ENCODE data around the gene HLA-G. TPM values are rescaled to one million over a fixed set of nuclear protein-coding genes. Genes with fewer than 3 reads are reported as not detected.
"Not testable (repeated sequence)": the region's sequence is repeated elsewhere in the genome, so short reads cannot be mapped to it uniquely, and the experiment has no call there.

HLA-G gene

GRCh38 chr6:29875257-29875656 lies 47.6 kb downstream of the HLA-G start:
- no peak overlapping the region for H3K9ac ChIP-seq (ENCODE audit: low read length)
- no peak overlapping the region for H3K4me3 ChIP-seq (ENCODE audit: insufficient read depth in 1 of 2, low read depth in 1 of 2, low read length in 2 of 2)
- DNase-seq, result no peak
- H3K4me1 ChIP-seq (ENCODE audit: control insufficient read depth, insufficient read depth, low read depth, low read length), result no peaks in the 10 kb centered on the region
- H3K9me3 ChIP-seq (ENCODE audit: control insufficient read depth, low read length), result peaks cover under 1% of the 10 kb centered on the region
- H3K4ac ChIP-seq (ENCODE audit: low read depth in 1 of 2, low read length in 2 of 2), result no peak overlapping the region
- no peaks in the 10 kb centered on the region for H3K36me3 ChIP-seq (ENCODE audit: control insufficient read depth in 1 of 2, insufficient read depth in 2 of 2, low read depth in 1 of 2, low read length in 2 of 2)
- H4K8ac ChIP-seq (ENCODE audit: low read length), result no peak overlapping the region
- no peak overlapping the region for H4K91ac ChIP-seq (ENCODE audit: low read length)
- no peak overlapping the region for H3K23ac ChIP-seq (ENCODE audit: low read length in 2 of 2)
- H2BK12ac ChIP-seq (ENCODE audit: low read length in 2 of 2), result no peak overlapping the region
- H3K27me3 ChIP-seq (ENCODE audit: control insufficient read depth in 1 of 2, insufficient read depth in 1 of 2, low read length in 2 of 2), result peaks cover 0 to 9% of the 10 kb centered on the region in 2 experiments
- H3K27ac ChIP-seq (ENCODE audit: low read length, poor library complexity, severe bottlenecking), result no peak overlapping the region
- no peak overlapping the region for H2AFZ ChIP-seq (ENCODE audit: low read depth, low read length)
- no CpG with 5 or more reads among the region's 1 CpG for WGBS
- H2AK5ac ChIP-seq (ENCODE audit: low read length, severe bottlenecking), result no peak overlapping the region
- no peaks in the 10 kb centered on the region for H3K79me1 ChIP-seq (replicated peaks; ENCODE audit: low read length, poor library complexity, severe bottlenecking)
- no peak overlapping the region for H3K4me2 ChIP-seq (ENCODE audit: low read length, poor library complexity, severe bottlenecking)
- H2BK120ac ChIP-seq (ENCODE audit: low read depth, low read length), result no peak overlapping the region
- no peak overlapping the region for H3K18ac ChIP-seq (ENCODE audit: low read depth in 1 of 2, low read length in 2 of 2)
- H2BK15ac ChIP-seq (ENCODE audit: low read depth, poor library complexity, severe bottlenecking), result no peak overlapping the region
- no peak overlapping the region for H2BK5ac ChIP-seq (ENCODE audit: low read depth, low read length, poor library complexity, severe bottlenecking)
- no peak overlapping the region for H3K14ac ChIP-seq (ENCODE audit: low read length in 2 of 2)

GRCh38 chr6:29875734-29876133 lies 48.1 kb downstream of the HLA-G start:
- WGBS, result 62% methylated on average over 4 of the region's 6 CpGs
- not testable (repeated sequence) for H3K27ac ChIP-seq (ENCODE audit: low read length, poor library complexity, severe bottlenecking); H3K18ac ChIP-seq (ENCODE audit: low read depth in 1 of 2, low read length in 2 of 2); H2AFZ ChIP-seq (ENCODE audit: low read depth, low read length); H4K8ac ChIP-seq (ENCODE audit: low read length); H3K79me1 ChIP-seq (replicated peaks; ENCODE audit: low read length, poor library complexity, severe bottlenecking); H2AK5ac ChIP-seq (ENCODE audit: low read length, severe bottlenecking); DNase-seq; H3K4me3 ChIP-seq (ENCODE audit: insufficient read depth in 1 of 2, low read depth in 1 of 2, low read length in 2 of 2); H3K4ac ChIP-seq (ENCODE audit: low read depth in 1 of 2, low read length in 2 of 2); H3K36me3 ChIP-seq (ENCODE audit: control insufficient read depth in 1 of 2, insufficient read depth in 2 of 2, low read depth in 1 of 2, low read length in 2 of 2); H2BK15ac ChIP-seq (ENCODE audit: low read depth, poor library complexity, severe bottlenecking); H3K23ac ChIP-seq (ENCODE audit: low read length in 2 of 2); H3K9me3 ChIP-seq (ENCODE audit: control insufficient read depth, low read length); H3K4me1 ChIP-seq (ENCODE audit: control insufficient read depth, insufficient read depth, low read depth, low read length); H3K4me2 ChIP-seq (ENCODE audit: low read length, poor library complexity, severe bottlenecking); H3K27me3 ChIP-seq (ENCODE audit: control insufficient read depth in 1 of 2, insufficient read depth in 1 of 2, low read length in 2 of 2); H3K9ac ChIP-seq (ENCODE audit: low read length); H3K14ac ChIP-seq (ENCODE audit: low read length in 2 of 2); H2BK120ac ChIP-seq (ENCODE audit: low read depth, low read length); H2BK12ac ChIP-seq (ENCODE audit: low read length in 2 of 2); H4K91ac ChIP-seq (ENCODE audit: low read length); H2BK5ac ChIP-seq (ENCODE audit: low read depth, low read length, poor library complexity, severe bottlenecking)

Small RNA genes within 50 kb of the gene (small RNA-seq; reads per million reads assigned to genes)
- not detected for gene MICG (ENCODE audit: low read depth)

Measured in mesenchymal stem cell (in vitro differentiated cells and primary cell).